SK-N-SH (cell line): ENCODE data around the gene PRRC2B. TPM values are rescaled to one million over a fixed set of nuclear protein-coding genes. Genes with fewer than 3 reads are reported as not detected.

Experiments used
- CTCF ChIA-PET: fragments of 300-600, 350-600 bp; formaldehyde crosslinking; extraction: SDS; loops from one replicate; lab custom pipeline; 2021; lab: Yijun Ruan, JAX
- POLR2A ChIA-PET: fragments of 350-600 bp; sonication (Branson Sonifier 250); formaldehyde crosslinking; extraction: SDS; loops from one replicate; lab custom pipeline; 2020; ENCODE audit warnings: antibody characterized with exemption, inconsistent platforms; lab: Yijun Ruan, JAX
- DNase-seq: peaks from one replicate; pipeline ENCODE4 v3.0.0; 2012
- H2AFZ ChIP-seq: fragments of 200-600 bp; sonication (generic); 2 replicates; pipeline ENCODE4 v1.8.1; 2016; ENCODE audit warnings: antibody characterized with exemption, mild to moderate bottlenecking, low read depth
- H3F3A ChIP-seq: fragments of 200-600 bp; sonication (generic); replicated peaks from 2 replicates; pipeline ENCODE3; 2016; ENCODE audit warnings: antibody characterized with exemption, mild to moderate bottlenecking; ENCODE audit not compliant: insufficient read depth
- H3K27ac ChIP-seq, 2 experiments: fragments of 200-500 bp in 1 of 2; fragments of 200-600 bp in 1 of 2; sonication (Bioruptor generic) in 1 of 2; sonication (generic), shearing (Covaris generic) in 1 of 2; 2 replicates each; pipeline versions ENCODE4 v1.5.1 to v1.6.1; 2014 to 2016; ENCODE audit warnings: low read depth in 2 of 2, inconsistent platforms in 1 of 2, low read length in 1 of 2, mild to moderate bottlenecking in 1 of 2, mixed read lengths in 1 of 2
- H3K27me3 ChIP-seq: fragments of 200-600 bp; sonication (generic), shearing (Covaris generic); 2 replicates; pipeline ENCODE4 v1.6.1; 2016; ENCODE audit warnings: mixed run types; ENCODE audit not compliant: insufficient read depth
- H3K36me3 ChIP-seq, 2 experiments: fragments of 200-500 bp in 1 of 2; fragments of 200-600 bp in 1 of 2; sonication (Bioruptor generic) in 1 of 2; sonication (generic) in 1 of 2; replicated peaks in 1 of 2; 2 replicates each; pipeline versions ENCODE3 to v1.5.1; 2014 to 2016; ENCODE audit warnings: low read length in 1 of 2, mild to moderate bottlenecking in 1 of 2; ENCODE audit not compliant: insufficient read depth in 2 of 2, control insufficient read depth in 1 of 2
- H3K4me1 ChIP-seq, 2 experiments: fragments of 200-500 bp in 1 of 2; fragments of 200-600 bp in 1 of 2; sonication (Bioruptor generic) in 1 of 2; sonication (generic), shearing (Covaris generic) in 1 of 2; 2 replicates each; pipeline versions ENCODE4 v1.5.1 to v1.6.1; 2014 to 2016; ENCODE audit warnings: low read depth in 1 of 2, low read length in 1 of 2, mixed run types in 1 of 2; ENCODE audit not compliant: insufficient read depth in 2 of 2, control insufficient read depth in 1 of 2
- H3K4me2 ChIP-seq: fragments of 200-600 bp; sonication (generic), shearing (Covaris generic); 2 replicates; pipeline ENCODE4 v1.6.1; 2017; ENCODE audit warnings: mixed run types
- H3K4me3 ChIP-seq, 2 experiments: fragments of 200-500 bp in 1 of 2; fragments of 200-600 bp in 1 of 2; sonication (Bioruptor generic) in 1 of 2; sonication (generic), shearing (Covaris generic) in 1 of 2; 2 replicates each; pipeline versions ENCODE4 v1.5.1 to v1.8.1; 2014 to 2016; ENCODE audit warnings: low read depth in 2 of 2, inconsistent platforms in 1 of 2, low read length in 1 of 2, mild to moderate bottlenecking in 1 of 2, mixed read lengths in 1 of 2, moderate library complexity in 1 of 2
- H3K79me2 ChIP-seq: fragments of 200-600 bp; sonication (generic); 2 replicates; pipeline ENCODE4 v1.8.1; 2017; ENCODE audit warnings: mild to moderate bottlenecking; ENCODE audit not compliant: insufficient read depth
- H3K9ac ChIP-seq: fragments of 200-600 bp; sonication (generic); 2 replicates; pipeline ENCODE4 v1.6.1; 2017; ENCODE audit warnings: mixed run types
- H3K9me2 ChIP-seq: fragments of 200-600 bp; sonication (generic); 2 replicates; pipeline ENCODE4 v1.6.1; 2017; ENCODE audit warnings: mixed run types
- H3K9me3 ChIP-seq: fragments of 200-600 bp; sonication (generic); 2 replicates; pipeline ENCODE4 v1.6.1; 2017; ENCODE audit warnings: mixed run types, mild to moderate bottlenecking, moderate library complexity
- H4K20me1 ChIP-seq: fragments of 200-600 bp; sonication (generic); 2 replicates; pipeline ENCODE4 v1.6.1; 2017; ENCODE audit warnings: mild to moderate bottlenecking, mixed run types; ENCODE audit not compliant: insufficient read depth
- EP300 ChIP-seq, 2 experiments: IDR thresholded peaks; 2 replicates each; pipeline versions ENCODE4 v1.4.0 to v1.6.1; 2012; ENCODE audit warnings: borderline replicate concordance in 1 of 2, low read depth in 1 of 2, low read length in 1 of 2
- FOXJ3 ChIP-seq: sonication (generic); formaldehyde crosslinking; IDR thresholded peaks from 2 replicates; pipeline ENCODE4 v1.5.1; 2020; ENCODE audit warnings: mild to moderate bottlenecking, missing genetic modification reagents
- NFIC ChIP-seq: IDR thresholded peaks from 2 replicates; pipeline ENCODE4 v1.4.0; 2012; ENCODE audit warnings: borderline replicate concordance
- PBX3 ChIP-seq: IDR thresholded peaks from 2 replicates; pipeline ENCODE4; 2012
- REST ChIP-seq: IDR thresholded peaks from 2 replicates; pipeline ENCODE4 v1.6.1; 2012; ENCODE audit warnings: mild to moderate bottlenecking, low read depth, low read length, moderate library complexity
- RXRA ChIP-seq: IDR thresholded peaks from 2 replicates; pipeline ENCODE4 v1.4.0; 2012; ENCODE audit warnings: low read depth, mild to moderate bottlenecking, borderline replicate concordance
- SMC3 ChIP-seq: IDR thresholded peaks from 2 replicates; pipeline ENCODE4 v1.6.1; 2012; ENCODE audit warnings: low read depth, low read length, improper control_type of control experiment
- TEAD4 ChIP-seq: IDR thresholded peaks from 2 replicates; pipeline ENCODE4 v1.4.0; 2012; ENCODE audit warnings: mild to moderate bottlenecking, borderline replicate concordance; ENCODE audit not compliant: insufficient read depth
- whole genome bisulfite sequencing: methylation state at CpG from one replicate; pipeline ENCODE4 v1.1.6; 2017; ENCODE audit warnings: low lambda C conversion rate; 5-methylcytosine and 5-hydroxymethylcytosine counted together
- polyA plus RNA-seq, 3 experiments: library from polyadenylated mRNA; depleted of rRNA; stranded (reverse); fragments of >200 nt; gene quantifications; 2 replicates each; pipeline ENCODE4 v1.2.3, GENCODE V29; 2012

Gene PRRC2B
- polyA plus RNA-seq, 1 of the 3 experiments (the other 2 are of a cell fraction), result 26.3 TPM

GRCh38 chr9:131457746-131458145 lies 63.9 kb downstream of the PRRC2B start:
- no peak for DNase-seq
- ChIA-PET POLR2A (no interaction called here), CTCF (interaction anchor here (1.2 to 1.7 kb wide), 3 partner anchors 19 to 108 kb away, joined by 4 to 8 read pairs (median 5); no protein-coding TSS in a partner anchor)
- H2AFZ ChIP-seq, result no peak overlapping the region
- no peak for TF ChIP-seq RXRA
- no peak for TF ChIP-seq TEAD4
- TF ChIP-seq PBX3, result no peak
- no peak for TF ChIP-seq EP300 (IDR thresholded peaks at IDR 0.05; ENCODE audit: borderline replicate concordance in 1 of 2, low read depth in 1 of 2, low read length in 1 of 2)
- TF ChIP-seq NFIC, result no peak
- TF ChIP-seq REST, result no peak
- TF ChIP-seq SMC3, result no peak
- peaks cover 60 to 61% of the 10 kb centered on the region in 2 experiments for H3K36me3 ChIP-seq
- H3K27me3 ChIP-seq, result no peaks in the 10 kb centered on the region
- no peak overlapping the region for H3K9ac ChIP-seq
- H3K4me1 ChIP-seq, result no peaks in the 10 kb centered on the region
- H3K9me2 ChIP-seq, result no peaks in the 10 kb centered on the region
- H3K79me2 ChIP-seq, result peaks cover 87% of the 10 kb centered on the region
- no peak overlapping the region for H3K27ac ChIP-seq
- no peak overlapping the region for H3K4me3 ChIP-seq
- WGBS, result 98% methylated on average over 10 of the region's 10 CpGs
- no peaks in the 10 kb centered on the region for H3K9me3 ChIP-seq
- peaks cover 9% of the 10 kb centered on the region for H3F3A ChIP-seq
- H4K20me1 ChIP-seq, result peaks cover 28% of the 10 kb centered on the region
- H3K4me2 ChIP-seq, result no peak overlapping the region

- no peaks in the 10 kb centered on the region for H3K4me1 ChIP-seq
- H2AFZ ChIP-seq, result no peak overlapping the region
- peaks cover 58 to 68% of the 10 kb centered on the region in 2 experiments for H3K36me3 ChIP-seq
- TF ChIP-seq FOXJ3 (CRISPR knock-in tag), result no peak
- no peak overlapping the region for H3K9ac ChIP-seq
- peaks cover 11% of the 10 kb centered on the region for H3F3A ChIP-seq
- no peaks in the 10 kb centered on the region for H3K9me3 ChIP-seq
- H3K9me2 ChIP-seq, result no peaks in the 10 kb centered on the region
- ChIA-PET POLR2A (no interaction called here), CTCF (interaction anchor here (1.2 to 1.7 kb wide), 3 partner anchors 17 to 122 kb away, joined by 4 to 5 read pairs (median 4); no protein-coding TSS in a partner anchor)
- H4K20me1 ChIP-seq, result peaks cover 22% of the 10 kb centered on the region
- WGBS, result 93% methylated on average over 10 of the region's 10 CpGs
- no peak for DNase-seq
- H3K4me3 ChIP-seq, result no peak overlapping the region
- no peak overlapping the region for H3K4me2 ChIP-seq
- H3K27ac ChIP-seq, result no peak overlapping the region
- peaks cover 87% of the 10 kb centered on the region for H3K79me2 ChIP-seq
- H3K27me3 ChIP-seq, result no peaks in the 10 kb centered on the region
Measured at GRCh38 chr9:131459056-131459455, 65.2 kb downstream of the PRRC2B start.
